ENCODE measurements around the gene SERAC1. TPM values are rescaled to one million over a fixed set of nuclear protein-coding genes. Genes with fewer than 3 reads are reported as not detected.

Gene SERAC1
- total RNA-seq, 2 donors from 2014 or later, result 15.1 to 19.4 TPM

GRCh38 chr6:158066136-158066781 lies 101.8 kb downstream of the SERAC1 start:
- no peaks in the 10 kb centered on the region for H3K4me1 ChIP-seq (ENCODE audit: control insufficient read depth, insufficient read depth, low read length)
- no peak overlapping the region for H3K27ac ChIP-seq (ENCODE audit: low read depth, low read length)
- TF ChIP-seq CTCF (conservative IDR thresholded peaks at IDR 0.05), result no peak
- Mint-ChIP-seq H3K27ac (no peak overlapping the region), H3K9me3 (no peaks in the 10 kb centered on the region), H3K4me1 (peaks cover 5% of the 10 kb centered on the region), H3K36me3 (ENCODE audit: low read depth) (peaks cover 36% of the 10 kb centered on the region), H3K27me3 (ENCODE audit: insufficient read depth) (no peaks in the 10 kb centered on the region), H3K4me3 (no peak overlapping the region)
- 94 to 98% methylated on average over 22 to 23 of the region's 23 CpGs for WGBS, 2 experiments (ENCODE audit: insufficient coverage in 1 of 2, insufficient read length in 1 of 2)
- peak; percentile 26 for DNase-seq
- no peak overlapping the region for H3K4me3 ChIP-seq (ENCODE audit: low read length)
- H3K9me3 ChIP-seq (ENCODE audit: control insufficient read depth, low read length), result peaks cover 8% of the 10 kb centered on the region
- peaks cover 45% of the 10 kb centered on the region for H3K36me3 ChIP-seq (ENCODE audit: control insufficient read depth, insufficient read depth, low read length)
- H3K27me3 ChIP-seq (ENCODE audit: control insufficient read depth, insufficient read depth, low read length, poor library complexity, severe bottlenecking), result no peaks in the 10 kb centered on the region
- no peak overlapping the region for H3K9ac ChIP-seq (ENCODE audit: extremely low read depth, low read length, poor library complexity, severe bottlenecking)

- H3K4me3 ChIP-seq (ENCODE audit: low read length), result no peak overlapping the region
- H3K27me3 ChIP-seq (ENCODE audit: control insufficient read depth, insufficient read depth, low read length, poor library complexity, severe bottlenecking), result no peaks in the 10 kb centered on the region
- peaks cover 8% of the 10 kb centered on the region for H3K9me3 ChIP-seq (ENCODE audit: control insufficient read depth, low read length)
- no peak for TF ChIP-seq CTCF (conservative IDR thresholded peaks at IDR 0.05)
- Mint-ChIP-seq H3K4me1 (peaks cover 5% of the 10 kb centered on the region), H3K9me3 (no peaks in the 10 kb centered on the region), H3K4me3 (no peak overlapping the region), H3K27ac (no peak overlapping the region), H3K27me3 (ENCODE audit: insufficient read depth) (no peaks in the 10 kb centered on the region), H3K36me3 (ENCODE audit: low read depth) (peaks cover 36% of the 10 kb centered on the region)
- H3K27ac ChIP-seq (ENCODE audit: low read depth, low read length), result no peak overlapping the region
- H3K9ac ChIP-seq (ENCODE audit: extremely low read depth, low read length, poor library complexity, severe bottlenecking), result no peak overlapping the region
- DNase-seq, result no peak
- WGBS, 2 experiments (ENCODE audit: insufficient coverage in 1 of 2, insufficient read length in 1 of 2), result 92 to 94% methylated on average over 20 to 24 of the region's 24 CpGs
- peaks cover 41% of the 10 kb centered on the region for H3K36me3 ChIP-seq (ENCODE audit: control insufficient read depth, insufficient read depth, low read length)
- H3K4me1 ChIP-seq (ENCODE audit: control insufficient read depth, insufficient read depth, low read length), result no peaks in the 10 kb centered on the region
These were observed 103.3 kb downstream of the SERAC1 start for GRCh38 chr6:158064725-158065251.

- Mint-ChIP-seq H3K4me3 (no peak overlapping the region), H3K4me1 (peaks cover under 1% of the 10 kb centered on the region), H3K9me3 (no peaks in the 10 kb centered on the region), H3K27me3 (ENCODE audit: insufficient read depth) (no peaks in the 10 kb centered on the region), H3K36me3 (ENCODE audit: low read depth) (peaks cover 32% of the 10 kb centered on the region), H3K27ac (no peak overlapping the region)
- H3K9ac ChIP-seq (ENCODE audit: extremely low read depth, low read length, poor library complexity, severe bottlenecking), result no peak overlapping the region
- 97 to 98% methylated on average over 8 to 11 of the region's 11 CpGs for WGBS, 2 experiments (ENCODE audit: insufficient coverage in 1 of 2, insufficient read length in 1 of 2)
- H3K27me3 ChIP-seq (ENCODE audit: control insufficient read depth, insufficient read depth, low read length, poor library complexity, severe bottlenecking), result no peaks in the 10 kb centered on the region
- no peaks in the 10 kb centered on the region for H3K4me1 ChIP-seq (ENCODE audit: control insufficient read depth, insufficient read depth, low read length)
- peak; percentile 22 for DNase-seq
- H3K9me3 ChIP-seq (ENCODE audit: control insufficient read depth, low read length), result peaks cover 8% of the 10 kb centered on the region
- peaks cover 36% of the 10 kb centered on the region for H3K36me3 ChIP-seq (ENCODE audit: control insufficient read depth, insufficient read depth, low read length)
- no peak overlapping the region for H3K27ac ChIP-seq (ENCODE audit: low read depth, low read length)
- no peak overlapping the region for H3K4me3 ChIP-seq (ENCODE audit: low read length)
- TF ChIP-seq CTCF (conservative IDR thresholded peaks at IDR 0.05), result no peak
These were observed 104.3 kb downstream of the SERAC1 start for GRCh38 chr6:158063736-158064135.

Measured in endodermal cell (in vitro differentiated cells).